GM08714 (cell line): Measurements from ENCODE around the gene LGALS1.

Experiments used
- H3K4me3 ChIP-seq: fragments of 200-500 bp; sonication (Bioruptor generic); 2 replicates; pipeline ENCODE4 v1.5.1; 2014; ENCODE audit warnings: mild to moderate bottlenecking, low read length, inconsistent platforms
- ZNF274 ChIP-seq: IDR thresholded peaks from 2 replicates; pipeline ENCODE4 v1.6.1; 2012; ENCODE audit warnings: mild to moderate bottlenecking, low read depth, low read length

LGALS1 gene

GRCh38 chr22:37663521-37664140, 11.8 kb upstream of the LGALS1 start:
- no peak overlapping the region for H3K4me3 ChIP-seq
- TF ChIP-seq ZNF274: no peak

- TF ChIP-seq ZNF274: no peak
- no peak overlapping the region for H3K4me3 ChIP-seq
Measured at GRCh38 chr22:37664249-37665101, 11.0 kb upstream of the LGALS1 start.

GRCh38 chr22:37665487-37665886, 9.9 kb upstream of the LGALS1 start:
- TF ChIP-seq ZNF274: no peak

GRCh38 chr22:37669586-37669985, 5.8 kb upstream of the LGALS1 start:
- no peak for TF ChIP-seq ZNF274
- no peak overlapping the region for H3K4me3 ChIP-seq

More at GRCh38 chr22:37665487-37665886, 9.9 kb upstream of the LGALS1 start:
- no peak overlapping the region for H3K4me3 ChIP-seq

GRCh38 chr22:37672206-37672919, 3.1 kb upstream of the LGALS1 start:
- no peak overlapping the region for H3K4me3 ChIP-seq
- no peak for TF ChIP-seq ZNF274

GRCh38 chr22:37672920-37673455, 2.4 kb upstream of the LGALS1 start:
- no peak overlapping the region for H3K4me3 ChIP-seq
- no peak for TF ChIP-seq ZNF274

GRCh38 chr22:37674248-37674647, 1.2 kb upstream of the LGALS1 start:
- TF ChIP-seq ZNF274: no peak

GRCh38 chr22:37675930-37676735, 697 bp downstream of the LGALS1 start:
- no peak for TF ChIP-seq ZNF274

More at GRCh38 chr22:37674248-37674647, 1.2 kb upstream of the LGALS1 start:
- H3K4me3 ChIP-seq: no peak overlapping the region

GRCh38 chr22:37676736-37677492, 1.5 kb downstream of the LGALS1 start:
- no peak for TF ChIP-seq ZNF274
- peak overlapping the region; percentile 57 for H3K4me3 ChIP-seq

More at GRCh38 chr22:37675930-37676735, 697 bp downstream of the LGALS1 start:
- peak overlapping the region; percentile 57 for H3K4me3 ChIP-seq

GRCh38 chr22:37677493-37677974, 2.1 kb downstream of the LGALS1 start:
- TF ChIP-seq ZNF274: no peak
- peak overlapping the region; percentile 43; the same call in 1 of the 2 replicates for H3K4me3 ChIP-seq

- no peak overlapping the region for H3K4me3 ChIP-seq
- no peak for TF ChIP-seq ZNF274
Measured at GRCh38 chr22:37678372-37678771, 2.9 kb downstream of the LGALS1 start.

- no peak for TF ChIP-seq ZNF274
- no peak overlapping the region for H3K4me3 ChIP-seq
Measured at GRCh38 chr22:37679670-37680069, 4.2 kb downstream of the LGALS1 start.

- TF ChIP-seq ZNF274: no peak
- no peak overlapping the region for H3K4me3 ChIP-seq
Measured at GRCh38 chr22:37680191-37680851, 4.9 kb downstream of the LGALS1 start.
